Right atrium auricular region (tissue), 2 donors: ENCODE results near the gene SETD2. TPM values are rescaled to one million over a fixed set of nuclear protein-coding genes. Genes with fewer than 3 reads are reported as not detected.

ENCODE experiments used
- DNase-seq: peaks from one replicate; pipeline ENCODE4 v3.0.0-alpha.2; 2019; ENCODE audit warnings: low spot score
- H3K27ac ChIP-seq, 2 donors: fragments of 200-600 bp; sonication (generic); 1 replicate in 1 of 2; 2 replicates in 1 of 2; pipeline ENCODE4 v1.5.1; 2016 to 2019
- H3K27me3 ChIP-seq, 2 donors: fragments of 200-600 bp; sonication (generic); one replicate each; pipeline versions ENCODE4 v1.5.1 to v1.6.0; 2017 to 2019
- H3K36me3 ChIP-seq: fragments of 200-600 bp; sonication (generic); one replicate; pipeline ENCODE4 v1.5.1; 2016
- H3K4me1 ChIP-seq, 2 donors: fragments of 200-600 bp; sonication (generic); one replicate each; pipeline versions ENCODE4 v1.5.1 to v1.6.0; 2017 to 2019
- H3K4me3 ChIP-seq, 2 donors: fragments of 200-600 bp; sonication (generic); 1 replicate in 1 of 2; 2 replicates in 1 of 2; pipeline ENCODE4 v1.5.1; 2017 to 2019; ENCODE audit warnings: mild to moderate bottlenecking in 1 of 2, moderate library complexity in 1 of 2
- H3K9me3 ChIP-seq, 2 donors: fragments of 200-600 bp; sonication (generic); one replicate each; pipeline ENCODE4 v1.5.1; 2019
- total RNA-seq, 2 donors: library from RNA; depleted of rRNA; stranded (reverse); fragments of >200 nt; gene quantifications; one replicate each; pipeline ENCODE4 v1.1.0, GENCODE V29; 2016
- TF ChIP-seq, protein P1 (sequence below), 2 donors: fragments of 200-600 bp; sonication (generic); IDR thresholded peaks; one replicate each; pipeline ENCODE4 v1.5.1; 2019; ENCODE audit warnings: antibody characterized with exemption in 2 of 2

The SETD2 gene
- total RNA-seq, 2 donors from 2014 or later: 26.8 to 34.2 TPM

DNA sequence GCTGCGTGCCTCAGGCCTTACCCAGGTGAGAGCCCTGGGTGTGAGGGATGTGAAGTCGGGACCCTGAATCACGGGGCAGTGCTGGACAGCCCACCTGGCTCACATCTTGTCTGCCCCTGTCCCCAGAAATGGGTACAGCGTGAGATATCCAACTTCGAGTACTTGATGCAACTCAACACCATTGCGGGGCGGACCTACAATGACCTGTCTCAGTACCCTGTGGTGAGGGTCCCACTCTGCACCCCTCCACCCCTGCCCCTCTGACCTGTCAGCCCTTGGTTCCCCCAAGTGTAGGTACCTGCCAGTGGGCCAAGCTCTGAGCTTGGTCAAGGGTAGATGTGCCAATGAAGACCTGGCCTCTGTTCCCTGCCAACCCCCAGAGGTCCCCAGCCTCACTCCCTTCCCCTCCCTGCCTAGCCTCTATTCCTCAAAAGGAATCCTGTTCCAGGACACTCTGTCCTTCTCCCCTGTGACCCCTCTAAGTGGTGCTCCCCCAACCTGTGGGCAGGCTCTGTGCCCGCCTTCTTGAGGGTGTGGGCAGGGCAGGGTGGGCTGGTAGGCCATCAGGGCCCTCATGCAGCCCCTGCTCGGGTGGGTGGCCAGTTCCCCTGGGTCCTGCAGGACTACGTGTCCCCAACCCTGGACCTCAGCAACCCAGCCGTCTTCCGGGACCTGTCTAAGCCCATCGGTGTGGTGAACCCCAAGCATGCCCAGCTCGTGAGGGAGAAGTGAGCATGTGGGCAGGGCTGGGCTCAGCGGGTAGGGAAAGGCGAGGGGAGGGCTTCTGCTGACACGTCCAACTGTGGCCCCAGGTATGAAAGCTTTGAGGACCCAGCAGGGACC lies 159.3 kb downstream of the SETD2 start:
- no peak overlapping the region for H3K4me3 ChIP-seq
- no peak overlapping the region for H3K27ac ChIP-seq
- no peaks in the 10 kb centered on the region for H3K27me3 ChIP-seq
- peaks cover 0 to 7% of the 10 kb centered on the region in 2 donors for H3K4me1 ChIP-seq
- TF ChIP-seq, protein P1, sequence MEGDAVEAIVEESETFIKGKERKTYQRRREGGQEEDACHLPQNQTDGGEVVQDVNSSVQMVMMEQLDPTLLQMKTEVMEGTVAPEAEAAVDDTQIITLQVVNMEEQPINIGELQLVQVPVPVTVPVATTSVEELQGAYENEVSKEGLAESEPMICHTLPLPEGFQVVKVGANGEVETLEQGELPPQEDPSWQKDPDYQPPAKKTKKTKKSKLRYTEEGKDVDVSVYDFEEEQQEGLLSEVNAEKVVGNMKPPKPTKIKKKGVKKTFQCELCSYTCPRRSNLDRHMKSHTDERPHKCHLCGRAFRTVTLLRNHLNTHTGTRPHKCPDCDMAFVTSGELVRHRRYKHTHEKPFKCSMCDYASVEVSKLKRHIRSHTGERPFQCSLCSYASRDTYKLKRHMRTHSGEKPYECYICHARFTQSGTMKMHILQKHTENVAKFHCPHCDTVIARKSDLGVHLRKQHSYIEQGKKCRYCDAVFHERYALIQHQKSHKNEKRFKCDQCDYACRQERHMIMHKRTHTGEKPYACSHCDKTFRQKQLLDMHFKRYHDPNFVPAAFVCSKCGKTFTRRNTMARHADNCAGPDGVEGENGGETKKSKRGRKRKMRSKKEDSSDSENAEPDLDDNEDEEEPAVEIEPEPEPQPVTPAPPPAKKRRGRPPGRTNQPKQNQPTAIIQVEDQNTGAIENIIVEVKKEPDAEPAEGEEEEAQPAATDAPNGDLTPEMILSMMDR (IDR thresholded peaks at IDR 0.05): no peak
- H3K9me3 ChIP-seq: no peaks in the 10 kb centered on the region
- DNase-seq: no peak
- peaks cover 34% of the 10 kb centered on the region for H3K36me3 ChIP-seq

DNA sequence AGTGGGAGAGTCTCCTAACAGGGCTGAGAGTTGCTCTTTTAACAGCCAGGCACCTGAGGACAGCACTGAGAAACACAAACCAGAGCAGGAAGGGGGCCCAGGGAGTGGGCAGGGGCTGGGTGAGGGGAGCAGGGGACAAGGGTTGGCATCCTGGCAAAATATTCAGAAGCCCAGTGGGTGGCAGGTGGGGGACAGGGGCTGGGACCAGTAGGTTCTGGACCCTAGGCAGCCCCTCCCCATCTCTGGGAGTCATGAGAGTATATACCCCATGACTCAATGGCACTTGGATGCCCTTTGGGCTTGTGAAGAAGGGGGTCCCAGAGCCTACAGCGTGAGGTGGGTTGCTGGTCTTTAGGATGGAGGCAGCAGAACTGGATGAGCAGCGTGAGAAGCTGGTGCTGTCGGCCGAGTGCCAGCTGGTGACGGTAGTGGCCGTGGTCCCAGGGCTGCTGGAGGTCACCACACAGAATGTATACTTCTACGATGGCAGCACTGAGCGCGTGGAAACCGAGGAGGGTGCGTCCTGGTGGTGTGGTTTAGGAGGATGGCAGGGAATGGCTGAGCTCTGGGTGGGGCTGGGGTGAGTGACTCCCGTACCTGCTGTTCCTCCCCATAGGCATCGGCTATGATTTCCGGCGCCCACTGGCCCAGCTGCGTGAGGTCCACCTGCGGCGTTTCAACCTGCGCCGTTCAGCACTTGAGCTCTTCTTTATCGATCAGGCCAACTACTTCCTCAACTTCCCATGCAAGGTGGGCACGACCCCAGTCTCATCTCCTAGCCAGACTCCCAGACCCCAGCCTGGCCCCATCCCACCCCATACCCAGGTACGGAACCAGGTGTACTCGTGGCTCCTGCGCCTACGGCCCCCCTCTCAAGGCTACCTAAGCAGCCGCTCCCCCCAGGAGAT lies 160.2 kb downstream of the SETD2 start:
- Histone ChIP-seq H3K4me3 (no peak overlapping the region), H3K36me3 (peaks cover 34% of the 10 kb centered on the region), H3K4me1 (peaks cover 0 to 3% of the 10 kb centered on the region in 2 donors), H3K9me3 (no peaks in the 10 kb centered on the region), H3K27me3 (no peaks in the 10 kb centered on the region), H3K27ac (no peak overlapping the region)
- no peak for DNase-seq
- TF ChIP-seq, protein P1 (IDR thresholded peaks at IDR 0.05): no peak

DNA sequence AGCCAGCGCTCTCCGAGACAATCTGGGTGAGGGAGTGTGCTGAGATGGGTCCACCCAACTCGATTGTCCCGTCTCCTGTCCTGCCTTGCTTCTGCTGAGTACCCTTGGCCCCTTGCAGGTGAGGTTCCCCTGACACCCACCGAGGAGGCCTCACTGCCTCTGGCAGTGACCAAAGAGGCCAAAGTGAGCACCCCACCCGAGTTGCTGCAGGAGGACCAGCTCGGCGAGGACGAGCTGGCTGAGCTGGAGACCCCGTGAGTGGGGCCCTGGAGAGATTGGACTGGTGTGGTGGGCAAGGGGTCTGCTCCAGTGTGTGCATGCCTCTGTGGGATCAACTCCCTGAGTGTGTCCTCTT lies 160.9 kb downstream of the SETD2 start:
- H3K27me3 ChIP-seq: no peaks in the 10 kb centered on the region
- H3K27ac ChIP-seq: no peak overlapping the region
- peaks cover 34% of the 10 kb centered on the region for H3K36me3 ChIP-seq
- TF ChIP-seq, protein P1 (IDR thresholded peaks at IDR 0.05): no peak
- H3K4me1 ChIP-seq: no peaks in the 10 kb centered on the region
- H3K9me3 ChIP-seq: no peaks in the 10 kb centered on the region
- H3K4me3 ChIP-seq: no peak overlapping the region
- DNase-seq: no peak

DNA sequence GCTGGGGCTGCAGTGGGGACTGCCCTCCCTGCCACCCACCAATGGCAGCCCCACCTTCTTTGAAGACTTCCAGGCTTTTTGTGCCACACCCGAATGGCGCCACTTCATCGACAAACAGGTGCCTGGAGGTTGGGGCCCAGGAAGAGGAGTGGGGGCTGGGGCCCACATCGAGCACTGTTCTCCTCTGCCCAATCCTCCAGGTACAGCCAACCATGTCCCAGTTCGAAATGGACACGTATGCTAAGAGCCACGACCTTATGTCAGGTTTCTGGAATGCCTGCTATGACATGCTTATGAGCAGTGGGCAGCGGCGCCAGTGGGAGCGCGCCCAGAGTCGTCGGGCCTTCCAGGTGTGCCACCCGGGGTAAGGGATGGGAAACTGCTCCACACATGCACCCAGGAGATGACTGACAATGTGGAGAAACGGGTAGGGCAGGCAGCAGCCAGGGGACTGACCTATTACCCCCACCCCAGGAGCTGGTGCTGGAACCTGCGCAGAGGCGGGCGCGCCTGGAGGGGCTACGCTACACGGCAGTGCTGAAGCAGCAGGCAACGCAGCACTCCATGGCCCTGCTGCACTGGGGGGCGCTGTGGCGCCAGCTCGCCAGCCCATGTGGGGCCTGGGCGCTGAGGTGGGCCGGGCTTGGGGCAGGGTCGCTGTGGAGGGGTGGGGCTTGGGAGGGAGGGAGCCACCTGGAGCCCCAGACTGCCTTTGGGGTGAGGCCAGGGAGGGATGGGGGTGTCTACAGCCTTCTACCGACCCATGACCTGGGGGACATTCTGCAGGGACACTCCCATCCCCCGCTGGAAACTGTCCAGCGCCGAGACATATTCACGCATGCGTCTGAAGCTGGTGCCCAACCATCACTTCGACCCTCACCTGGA lies 161.5 kb downstream of the SETD2 start:
- TF ChIP-seq, protein P1 (IDR thresholded peaks at IDR 0.05): no peak
- Histone ChIP-seq H3K9me3 (no peaks in the 10 kb centered on the region), H3K27me3 (no peaks in the 10 kb centered on the region), H3K36me3 (peaks cover 34% of the 10 kb centered on the region), H3K27ac (no peak overlapping the region), H3K4me1 (no peaks in the 10 kb centered on the region), H3K4me3 (no peak overlapping the region)
- no peak for DNase-seq

DNA sequence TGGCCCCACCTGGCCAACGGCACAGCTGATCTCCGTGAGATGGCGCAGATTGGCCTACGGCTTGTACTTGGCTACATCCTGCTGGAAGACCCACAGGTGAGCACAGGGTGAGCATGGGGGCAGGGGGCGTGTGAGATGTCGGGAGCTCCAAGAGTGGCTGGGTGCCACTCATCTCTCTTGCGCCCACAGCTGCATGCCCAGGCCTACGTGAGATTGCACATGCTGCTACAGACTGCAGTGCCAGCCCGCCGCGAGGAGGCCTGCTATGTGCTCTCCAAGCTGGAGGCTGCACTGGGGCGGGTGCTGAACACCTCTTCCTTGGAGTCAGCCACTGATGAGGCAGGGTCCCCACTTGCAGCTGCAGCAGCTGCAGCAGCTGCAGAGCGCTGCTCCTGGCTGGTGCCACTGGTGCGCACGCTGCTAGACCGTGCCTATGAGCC lies 162.2 kb downstream of the SETD2 start:
- Histone ChIP-seq H3K4me3 (no peak overlapping the region), H3K9me3 (no peaks in the 10 kb centered on the region), H3K27ac (no peak overlapping the region), H3K36me3 (peaks cover 34% of the 10 kb centered on the region), H3K27me3 (no peaks in the 10 kb centered on the region), H3K4me1 (no peaks in the 10 kb centered on the region)
- DNase-seq: no peak
- TF ChIP-seq, protein P1 (IDR thresholded peaks at IDR 0.05): no peak
